ENCODE data around the gene RNF141.

DNA sequence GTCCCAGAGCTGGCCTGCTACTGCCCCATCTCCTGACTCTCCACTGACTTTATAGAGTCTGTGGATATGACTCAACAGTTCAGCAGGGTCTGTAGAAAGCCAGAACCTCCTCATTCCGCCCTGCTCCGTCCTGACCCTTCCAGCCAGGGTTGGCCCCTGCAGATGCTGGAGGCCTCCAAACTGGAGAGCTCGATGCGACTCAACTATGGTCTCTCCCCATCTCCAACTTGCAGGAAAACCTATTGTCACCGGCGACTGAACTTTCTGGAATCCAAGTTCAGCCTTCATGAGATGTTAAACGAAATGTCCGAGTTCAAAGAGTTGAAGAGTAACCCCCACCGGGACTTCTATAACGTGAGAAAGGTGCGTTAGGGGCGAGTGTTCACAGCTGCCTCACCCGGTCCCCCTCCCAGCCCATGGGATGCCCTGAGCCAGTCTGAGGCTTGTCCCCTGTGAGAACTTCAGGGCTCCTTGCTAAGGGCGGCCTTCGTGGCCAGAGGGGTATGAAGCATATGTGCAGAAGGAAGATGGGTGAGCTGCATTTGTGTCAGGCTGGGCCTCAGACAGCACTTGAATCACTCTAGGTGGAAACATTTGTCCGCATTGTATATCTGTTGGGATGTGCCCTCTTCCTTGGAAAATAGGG lies 53.9 kb downstream of the RNF141 start:
- TF ChIP-seq, protein P1, sequence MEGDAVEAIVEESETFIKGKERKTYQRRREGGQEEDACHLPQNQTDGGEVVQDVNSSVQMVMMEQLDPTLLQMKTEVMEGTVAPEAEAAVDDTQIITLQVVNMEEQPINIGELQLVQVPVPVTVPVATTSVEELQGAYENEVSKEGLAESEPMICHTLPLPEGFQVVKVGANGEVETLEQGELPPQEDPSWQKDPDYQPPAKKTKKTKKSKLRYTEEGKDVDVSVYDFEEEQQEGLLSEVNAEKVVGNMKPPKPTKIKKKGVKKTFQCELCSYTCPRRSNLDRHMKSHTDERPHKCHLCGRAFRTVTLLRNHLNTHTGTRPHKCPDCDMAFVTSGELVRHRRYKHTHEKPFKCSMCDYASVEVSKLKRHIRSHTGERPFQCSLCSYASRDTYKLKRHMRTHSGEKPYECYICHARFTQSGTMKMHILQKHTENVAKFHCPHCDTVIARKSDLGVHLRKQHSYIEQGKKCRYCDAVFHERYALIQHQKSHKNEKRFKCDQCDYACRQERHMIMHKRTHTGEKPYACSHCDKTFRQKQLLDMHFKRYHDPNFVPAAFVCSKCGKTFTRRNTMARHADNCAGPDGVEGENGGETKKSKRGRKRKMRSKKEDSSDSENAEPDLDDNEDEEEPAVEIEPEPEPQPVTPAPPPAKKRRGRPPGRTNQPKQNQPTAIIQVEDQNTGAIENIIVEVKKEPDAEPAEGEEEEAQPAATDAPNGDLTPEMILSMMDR (IDR thresholded peaks at IDR 0.05): no peak
- TF ChIP-seq ZFX (IDR thresholded peaks at IDR 0.05; ENCODE audit: borderline replicate concordance): no peak
